Activated naive CD8-positive, alpha-beta T cell treated with anti-CD3 and anti-CD28 coated beads, Interleukin-2, amount 50 U/mL, for 24 hours (primary cell): ENCODE results near the gene TM4SF1.

Experiments used
- ATAC-seq: fragments of 150-1000 bp; cut with Tn5 transposase; one replicate; pipeline ENCODE4 v1.10.0; 2021
- DNase-seq: peaks from one replicate; pipeline ENCODE4 v3.0.0; 2021
- H3K27ac Mint-ChIP-seq: one replicate; pipeline ENCODE4 v1.8.0; 2021; ENCODE audit warnings: mild to moderate bottlenecking, mixed read lengths
- H3K27me3 Mint-ChIP-seq: one replicate; pipeline ENCODE4 v1.8.0; 2021; ENCODE audit warnings: mixed read lengths
- H3K36me3 Mint-ChIP-seq: one replicate; pipeline ENCODE4 v1.8.0; 2021; ENCODE audit warnings: low read depth, mixed read lengths
- H3K4me1 Mint-ChIP-seq: one replicate; pipeline ENCODE4 v1.8.0; 2021; ENCODE audit warnings: mixed read lengths
- H3K4me3 Mint-ChIP-seq: one replicate; pipeline ENCODE4 v1.8.0; 2021; ENCODE audit warnings: mild to moderate bottlenecking, moderate library complexity, mixed read lengths
- H3K9me3 Mint-ChIP-seq: one replicate; pipeline ENCODE4 v1.8.0; 2021; ENCODE audit warnings: mixed read lengths

TM4SF1 gene, protein sequence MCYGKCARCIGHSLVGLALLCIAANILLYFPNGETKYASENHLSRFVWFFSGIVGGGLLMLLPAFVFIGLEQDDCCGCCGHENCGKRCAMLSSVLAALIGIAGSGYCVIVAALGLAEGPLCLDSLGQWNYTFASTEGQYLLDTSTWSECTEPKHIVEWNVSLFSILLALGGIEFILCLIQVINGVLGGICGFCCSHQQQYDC

GRCh38 chr3:149377408-149378364, at the start of gene TM4SF1:
Gene TM4SF1, minus strand, starts transcription at chr3:149377649. Its CDS starts 102 bp downstream, at chr3:149377547.
- Mint-ChIP-seq H3K4me3 (no peak within 1 kb of the TSS), H3K4me1 (no peaks in the 10 kb centered on the region), H3K36me3 (no peaks in the 10 kb centered on the region), H3K27ac (peak within 1 kb of the TSS; percentile 30), H3K9me3 (no peaks in the 10 kb centered on the region), H3K27me3 (peaks cover 5% of the 10 kb centered on the region)
- no peak for ATAC-seq
- no peak for DNase-seq

DNA sequence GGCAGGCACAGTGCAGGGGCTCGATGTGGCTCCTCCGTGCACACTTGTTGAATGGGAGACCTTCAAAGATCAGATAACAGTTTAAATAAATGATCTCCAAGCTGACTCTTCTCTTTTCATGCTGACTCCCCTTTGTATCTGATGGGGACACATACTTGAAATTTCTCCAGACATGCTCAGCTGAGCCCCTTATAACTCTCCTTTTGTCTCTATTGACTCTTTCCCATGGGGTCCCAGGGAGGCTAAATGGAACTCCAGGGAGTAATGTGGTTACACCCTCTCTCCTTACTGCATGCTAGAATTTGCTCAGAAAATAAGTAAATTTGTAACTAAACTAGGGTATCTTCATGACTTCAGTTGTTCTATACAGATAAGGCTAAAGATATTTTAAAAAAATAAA, 48.9 kb upstream of the TM4SF1 start:
- ATAC-seq: no peak
- DNase-seq: no peak
- Mint-ChIP-seq H3K27me3 (no peaks in the 10 kb centered on the region), H3K9me3 (no peaks in the 10 kb centered on the region), H3K4me3 (no peak overlapping the region), H3K27ac (no peak overlapping the region), H3K4me1 (no peaks in the 10 kb centered on the region), H3K36me3 (no peaks in the 10 kb centered on the region)

DNA sequence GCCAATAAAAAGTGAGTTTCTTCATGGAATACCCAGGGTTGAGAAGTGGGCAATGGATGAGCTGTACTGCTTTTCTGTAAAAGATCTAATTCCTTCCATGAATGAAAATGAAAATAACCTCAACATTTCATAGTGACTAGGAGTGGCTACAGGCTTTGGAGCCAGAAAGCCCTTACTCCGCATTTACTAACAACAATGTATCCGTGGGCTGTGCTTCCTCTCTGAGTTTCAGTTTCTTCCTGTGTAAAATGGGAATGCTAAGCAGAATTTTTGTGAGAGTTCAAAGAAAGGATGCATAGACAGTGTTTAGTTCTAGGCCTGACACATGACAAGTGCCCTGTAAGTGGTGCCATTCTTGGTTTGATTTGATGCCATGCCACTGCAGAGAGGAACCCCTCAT, 47.5 kb upstream of the TM4SF1 start:
- H3K9me3 Mint-ChIP-seq: no peaks in the 10 kb centered on the region
- ATAC-seq (no peak), DNase-seq (no peak)
- no peaks in the 10 kb centered on the region for H3K4me1 Mint-ChIP-seq
- H3K27me3 Mint-ChIP-seq: no peaks in the 10 kb centered on the region
- H3K27ac Mint-ChIP-seq: no peak overlapping the region
- no peak overlapping the region for H3K4me3 Mint-ChIP-seq
- H3K36me3 Mint-ChIP-seq: no peaks in the 10 kb centered on the region

DNA sequence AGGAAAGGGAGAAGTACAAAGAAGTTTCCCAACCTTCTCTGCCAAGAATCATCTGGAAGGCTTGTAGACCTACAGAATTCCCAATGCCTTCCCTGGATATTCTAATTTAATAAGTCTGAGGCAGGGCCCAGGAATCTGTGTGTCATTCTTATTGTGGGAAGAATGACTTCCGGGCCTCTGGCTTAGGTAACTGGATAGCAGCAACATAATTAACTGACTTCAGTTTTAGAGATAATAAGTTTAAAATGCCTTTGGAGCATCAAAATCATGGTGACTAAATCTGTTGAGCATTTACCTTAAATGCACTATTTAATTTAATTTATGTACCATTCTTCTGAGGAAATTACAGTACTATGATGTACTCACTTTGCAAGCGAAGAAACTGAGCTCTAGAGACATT, 44.3 kb upstream of the TM4SF1 start:
- no peaks in the 10 kb centered on the region for H3K36me3 Mint-ChIP-seq
- H3K9me3 Mint-ChIP-seq: no peaks in the 10 kb centered on the region
- H3K4me1 Mint-ChIP-seq: no peaks in the 10 kb centered on the region
- H3K27ac Mint-ChIP-seq: no peak overlapping the region
- DNase-seq (no peak), ATAC-seq (no peak)
- no peak overlapping the region for H3K4me3 Mint-ChIP-seq
- no peaks in the 10 kb centered on the region for H3K27me3 Mint-ChIP-seq

- no peak overlapping the region for H3K4me3 Mint-ChIP-seq
- ATAC-seq (no peak), DNase-seq (no peak)
- H3K4me1 Mint-ChIP-seq: no peaks in the 10 kb centered on the region
- no peaks in the 10 kb centered on the region for H3K27me3 Mint-ChIP-seq
- H3K9me3 Mint-ChIP-seq: no peaks in the 10 kb centered on the region
- no peaks in the 10 kb centered on the region for H3K36me3 Mint-ChIP-seq
- H3K27ac Mint-ChIP-seq: no peak overlapping the region
Measured at GRCh38 chr3:149419816-149420215, 42.4 kb upstream of the TM4SF1 start.

DNA sequence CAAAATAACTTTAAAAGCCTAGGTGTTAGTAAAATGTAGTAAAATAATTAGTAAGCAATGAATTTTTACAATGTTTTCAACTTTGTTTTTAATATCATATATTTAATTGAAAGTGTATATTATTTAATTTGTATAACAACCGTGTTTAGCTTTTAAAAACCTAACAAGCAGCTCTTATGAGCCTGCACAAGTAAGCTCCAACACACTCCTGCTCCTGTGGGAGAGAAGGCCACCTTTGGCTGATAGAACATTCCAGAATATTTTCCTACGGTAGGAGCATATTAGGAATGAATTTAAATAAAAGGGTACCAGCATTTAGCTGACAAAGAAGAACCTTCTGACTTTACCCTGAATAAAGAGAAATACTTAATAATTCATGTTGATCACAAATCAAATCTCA, 40.3 kb upstream of the TM4SF1 start:
- H3K27ac Mint-ChIP-seq: no peak overlapping the region
- ATAC-seq (no peak), DNase-seq (no peak)
- H3K9me3 Mint-ChIP-seq: no peaks in the 10 kb centered on the region
- H3K27me3 Mint-ChIP-seq: no peaks in the 10 kb centered on the region
- no peaks in the 10 kb centered on the region for H3K36me3 Mint-ChIP-seq
- H3K4me1 Mint-ChIP-seq: no peaks in the 10 kb centered on the region
- H3K4me3 Mint-ChIP-seq: no peak overlapping the region

DNA sequence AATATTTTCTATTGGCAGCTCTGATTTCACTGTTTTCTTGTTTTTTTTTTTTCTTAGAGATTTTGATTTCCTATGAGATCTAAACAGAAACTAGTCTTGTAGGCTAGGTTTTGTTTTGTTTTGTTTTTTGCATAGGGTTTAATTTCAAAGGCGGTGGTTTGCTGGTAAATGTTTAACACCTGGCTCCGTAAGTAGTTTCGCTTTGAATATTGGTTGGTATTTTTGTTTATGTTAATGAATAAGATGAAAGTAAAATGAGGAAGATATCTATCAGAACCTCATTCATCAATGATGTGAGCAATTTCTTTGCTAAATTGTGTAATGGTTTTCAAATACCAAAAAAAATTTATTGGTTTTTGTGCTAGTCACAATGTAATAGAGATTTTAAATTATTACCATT, 39.7 kb upstream of the TM4SF1 start:
- no peak overlapping the region for H3K27ac Mint-ChIP-seq
- ATAC-seq: no peak

GRCh38 chr3:149415484-149415883, 38.0 kb upstream of the TM4SF1 start:
- Mint-ChIP-seq H3K4me3 (no peak overlapping the region), H3K27me3 (peaks cover 1% of the 10 kb centered on the region), H3K27ac (no peak overlapping the region), H3K36me3 (no peaks in the 10 kb centered on the region), H3K4me1 (no peaks in the 10 kb centered on the region), H3K9me3 (no peaks in the 10 kb centered on the region)
- no peak for DNase-seq
- no peak for ATAC-seq

More for the DNA sequence above, 39.7 kb upstream of the TM4SF1 start:
- H3K27me3 Mint-ChIP-seq: no peaks in the 10 kb centered on the region
- no peak overlapping the region for H3K4me3 Mint-ChIP-seq
- no peaks in the 10 kb centered on the region for H3K9me3 Mint-ChIP-seq
- DNase-seq: no peak
- H3K36me3 Mint-ChIP-seq: no peaks in the 10 kb centered on the region
- no peaks in the 10 kb centered on the region for H3K4me1 Mint-ChIP-seq

DNA sequence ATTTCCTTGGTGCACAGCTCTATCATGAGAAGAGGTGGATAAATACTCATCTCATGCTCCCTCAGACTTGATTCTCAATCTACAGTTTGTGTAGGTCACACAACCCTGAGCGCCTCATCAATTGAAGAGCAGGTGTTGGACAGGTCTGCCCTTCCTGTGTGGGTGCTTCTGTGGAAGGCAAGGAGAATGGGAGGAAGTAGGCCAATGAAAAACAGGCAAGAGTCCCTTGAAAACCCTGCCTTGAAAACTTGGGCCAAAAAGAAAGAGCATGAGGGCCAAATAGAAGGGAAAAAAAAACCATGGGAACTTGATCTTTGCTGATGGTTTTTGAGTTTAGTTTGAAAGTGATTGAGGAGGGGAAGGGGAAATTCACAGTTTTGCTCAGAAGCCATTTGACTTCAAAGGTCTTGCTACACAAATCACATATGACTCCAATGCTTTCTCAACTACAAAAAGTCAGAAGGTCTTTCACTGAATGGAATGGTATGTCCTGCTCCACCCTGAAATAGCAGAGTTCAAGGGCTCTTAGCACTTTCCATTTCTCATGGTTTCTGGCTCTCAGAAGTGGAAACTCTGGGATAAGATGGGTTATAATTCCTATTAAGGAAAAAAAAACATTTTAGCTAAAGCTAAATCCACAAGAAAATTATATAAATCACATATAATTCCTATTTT, 37.2 kb upstream of the TM4SF1 start:
- ATAC-seq (no peak), DNase-seq (no peak)
- Mint-ChIP-seq H3K27me3 (peaks cover 4% of the 10 kb centered on the region), H3K9me3 (no peaks in the 10 kb centered on the region), H3K4me3 (no peak overlapping the region), H3K27ac (no peak overlapping the region), H3K4me1 (no peaks in the 10 kb centered on the region), H3K36me3 (no peaks in the 10 kb centered on the region)

DNA sequence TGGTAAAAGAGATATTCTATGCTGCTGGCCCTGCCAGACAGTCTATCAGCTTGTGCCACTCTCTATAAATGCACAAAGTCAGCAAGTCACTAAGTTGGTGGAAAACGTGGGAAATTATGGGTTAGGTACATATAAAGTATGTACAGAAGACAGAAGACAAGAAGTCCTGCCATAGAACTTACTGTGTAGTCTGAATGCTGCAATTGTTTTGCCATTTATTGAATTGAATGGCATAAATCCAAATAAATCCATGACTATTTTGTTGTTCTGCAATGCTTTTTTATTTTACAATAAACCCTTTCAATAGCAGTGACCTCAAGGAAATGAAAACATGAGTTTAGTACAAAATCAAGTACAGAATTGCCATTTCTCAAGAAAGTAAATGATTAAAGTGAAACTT, 34.1 kb upstream of the TM4SF1 start:
- H3K9me3 Mint-ChIP-seq: no peaks in the 10 kb centered on the region
- no peaks in the 10 kb centered on the region for H3K36me3 Mint-ChIP-seq
- no peaks in the 10 kb centered on the region for H3K4me1 Mint-ChIP-seq
- H3K27ac Mint-ChIP-seq: no peak overlapping the region
- H3K4me3 Mint-ChIP-seq: no peak overlapping the region
- DNase-seq: no peak
- H3K27me3 Mint-ChIP-seq: peaks cover 4% of the 10 kb centered on the region
- ATAC-seq: no peak

DNA sequence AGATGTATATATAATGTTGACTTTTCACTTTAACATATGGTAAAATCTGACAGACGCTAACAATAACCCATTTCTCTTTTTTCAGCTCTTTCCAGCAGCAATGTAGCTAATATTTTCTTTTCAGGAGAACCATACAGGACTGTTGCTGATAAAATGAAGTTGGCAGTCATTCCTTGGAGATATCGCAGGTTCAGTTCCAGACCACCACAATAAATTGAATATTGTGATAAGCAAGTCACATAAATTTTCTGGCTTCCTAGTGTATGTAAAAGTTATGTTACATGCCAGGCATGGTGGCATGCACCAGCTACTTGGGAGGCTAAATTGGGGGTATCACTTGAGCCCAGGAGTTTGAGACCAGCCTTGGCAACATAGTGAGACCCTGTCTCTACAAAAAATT, 31.9 kb upstream of the TM4SF1 start:
- no peaks in the 10 kb centered on the region for H3K36me3 Mint-ChIP-seq
- no peak overlapping the region for H3K27ac Mint-ChIP-seq

DNA sequence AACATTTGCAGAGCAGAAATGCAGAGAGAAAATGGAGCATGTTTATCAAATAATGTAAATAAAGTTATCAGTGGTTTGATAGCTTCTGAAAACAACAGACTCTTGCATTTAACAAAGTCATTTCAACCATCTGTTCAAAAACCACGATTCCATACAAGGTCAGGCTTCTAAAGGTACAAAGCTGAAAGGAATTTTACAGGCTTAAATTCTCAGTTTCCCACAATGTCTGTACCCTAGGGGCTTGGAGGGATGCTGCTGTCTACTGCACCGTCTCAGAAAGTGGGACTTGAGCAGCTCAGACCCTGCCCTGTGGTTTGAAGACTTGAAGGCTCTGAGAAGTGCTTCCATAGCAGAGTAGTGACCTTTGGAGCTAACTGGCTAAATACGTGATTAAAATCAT, 30.4 kb upstream of the TM4SF1 start:
- ATAC-seq: no peak
- Mint-ChIP-seq H3K9me3 (no peaks in the 10 kb centered on the region), H3K27ac (no peak overlapping the region), H3K4me1 (no peaks in the 10 kb centered on the region), H3K27me3 (peaks cover 10% of the 10 kb centered on the region), H3K4me3 (no peak overlapping the region), H3K36me3 (no peaks in the 10 kb centered on the region)
- DNase-seq: no peak

More for the DNA sequence above, 31.9 kb upstream of the TM4SF1 start:
- ATAC-seq: no peak
- Mint-ChIP-seq H3K4me1 (no peaks in the 10 kb centered on the region), H3K27me3 (peaks cover 4% of the 10 kb centered on the region), H3K4me3 (no peak overlapping the region), H3K9me3 (no peaks in the 10 kb centered on the region)
- DNase-seq: no peak

DNA sequence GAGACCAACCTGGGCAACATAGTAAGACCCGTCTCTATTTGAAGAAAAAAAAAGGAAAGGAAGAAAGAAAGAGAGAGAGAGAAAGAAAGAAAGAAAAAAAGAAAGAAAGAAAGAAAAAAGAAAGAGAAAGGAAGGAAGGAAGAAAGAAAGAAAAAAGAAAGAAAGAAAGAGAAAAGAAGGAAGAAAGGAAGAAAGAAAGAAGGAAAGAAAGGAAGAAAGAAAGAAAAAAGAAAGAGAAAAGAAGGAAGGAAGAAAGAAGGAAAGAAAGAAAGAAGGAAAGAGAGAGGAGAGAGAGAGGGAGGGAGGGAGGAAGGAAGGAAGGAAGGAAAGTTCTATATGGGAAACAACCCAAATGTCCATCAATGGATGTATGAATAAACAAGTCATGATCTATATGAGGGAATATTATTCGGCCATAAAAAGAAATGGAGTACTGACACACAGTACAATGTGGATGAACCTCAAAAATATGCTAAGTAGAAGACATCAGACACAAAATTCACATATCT, 28.8 kb upstream of the TM4SF1 start:
- Mint-ChIP-seq H3K9me3 (no peaks in the 10 kb centered on the region), H3K4me1 (no peaks in the 10 kb centered on the region), H3K36me3 (no peaks in the 10 kb centered on the region), H3K4me3 (no peak overlapping the region), H3K27me3 (peaks cover 9% of the 10 kb centered on the region), H3K27ac (no peak overlapping the region)
- DNase-seq (no peak), ATAC-seq (no peak)

- DNase-seq: no peak
- no peak for ATAC-seq
- Mint-ChIP-seq H3K4me1 (no peaks in the 10 kb centered on the region), H3K9me3 (no peaks in the 10 kb centered on the region), H3K36me3 (no peaks in the 10 kb centered on the region), H3K4me3 (no peak overlapping the region), H3K27me3 (peaks cover 6% of the 10 kb centered on the region), H3K27ac (no peak overlapping the region)
Measured at GRCh38 chr3:149403443-149403842, 26.0 kb upstream of the TM4SF1 start.

DNA sequence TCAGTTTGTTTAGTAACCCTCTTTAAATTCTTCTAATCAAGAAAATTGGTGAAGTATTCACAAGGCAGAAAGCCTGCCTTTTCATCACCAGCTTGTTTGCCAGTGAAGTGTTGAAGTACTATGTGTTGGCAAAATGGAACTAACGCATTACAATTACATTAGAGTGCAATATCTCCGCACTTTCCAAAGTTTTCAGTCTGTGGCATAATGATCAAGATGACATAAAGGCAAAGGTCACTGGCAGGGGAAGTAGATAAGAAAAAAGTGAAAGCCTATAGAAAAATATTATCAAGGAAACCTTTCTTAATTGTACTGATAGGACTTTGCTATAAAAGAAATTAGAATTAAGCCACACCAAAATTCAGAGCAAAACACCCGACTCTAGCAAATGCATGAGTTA, 25.0 kb upstream of the TM4SF1 start:
- Mint-ChIP-seq H3K9me3 (no peaks in the 10 kb centered on the region), H3K36me3 (no peaks in the 10 kb centered on the region), H3K4me3 (no peak overlapping the region), H3K27ac (no peak overlapping the region), H3K27me3 (peaks cover 6% of the 10 kb centered on the region), H3K4me1 (no peaks in the 10 kb centered on the region)
- DNase-seq (no peak), ATAC-seq (no peak)
